UCSD-AML1 (cell line): ENCODE results near the gene MMADHC.

ENCODE experiments used
- DNase-seq: peaks from one replicate; lab custom pipeline; 2025; ENCODE audit not compliant: unreplicated experiment; lab: John Stamatoyannopoulos, UW

MMADHC gene

DNA sequence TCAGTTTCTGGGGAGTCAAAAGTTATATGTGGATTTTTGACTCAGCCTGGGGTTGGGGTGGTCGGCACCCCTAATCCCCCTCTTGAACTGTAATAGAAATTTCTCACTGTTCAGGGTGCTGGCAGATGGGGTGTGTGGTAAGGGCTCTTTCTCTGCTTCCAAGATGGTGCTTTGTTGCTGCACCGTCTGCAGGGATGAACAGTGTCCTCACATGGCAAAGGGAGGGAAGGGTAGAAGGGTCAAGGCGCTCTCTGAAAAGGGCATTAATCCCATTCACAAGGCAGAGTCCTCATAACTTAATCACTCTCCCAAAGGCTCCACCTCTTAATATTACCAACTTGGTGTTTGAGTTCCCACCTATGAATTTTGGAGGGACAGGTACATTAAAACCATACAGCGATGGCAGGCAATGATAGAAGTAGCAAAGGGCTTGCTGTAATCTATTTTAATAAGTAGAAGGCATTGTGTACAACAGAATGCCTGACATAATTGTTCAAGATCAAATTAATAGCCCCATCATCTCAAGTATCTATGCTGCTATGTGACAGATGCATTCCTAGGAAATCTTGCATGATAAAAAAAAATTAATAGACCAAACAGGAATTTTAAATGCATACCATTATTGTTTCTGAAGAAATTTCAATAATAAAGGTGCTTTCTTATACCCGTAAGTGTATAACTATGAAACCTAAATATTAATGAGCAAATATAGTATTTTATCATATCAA lies 28.1 kb downstream of the MMADHC start:
- DNase-seq, result no peak

DNA sequence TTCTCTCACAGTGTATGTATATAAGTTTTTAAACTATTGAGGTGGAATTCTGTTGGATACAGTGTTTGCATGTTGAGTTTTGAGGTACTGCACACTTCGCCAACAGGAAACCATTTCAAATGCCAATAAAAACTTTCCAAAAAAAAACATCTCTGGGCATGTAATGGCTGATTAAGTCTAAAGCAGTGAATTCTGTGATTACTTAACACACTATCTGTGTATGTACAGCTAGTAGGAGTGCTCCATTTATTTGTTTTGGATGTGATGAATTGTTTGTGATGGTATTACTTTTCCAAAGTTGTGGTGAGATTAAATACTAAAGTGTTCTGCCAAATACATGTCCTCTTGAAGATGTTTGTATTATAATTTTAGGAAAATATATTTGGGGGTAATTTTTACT lies 31.1 kb downstream of the MMADHC start:
- no peak for DNase-seq

DNA sequence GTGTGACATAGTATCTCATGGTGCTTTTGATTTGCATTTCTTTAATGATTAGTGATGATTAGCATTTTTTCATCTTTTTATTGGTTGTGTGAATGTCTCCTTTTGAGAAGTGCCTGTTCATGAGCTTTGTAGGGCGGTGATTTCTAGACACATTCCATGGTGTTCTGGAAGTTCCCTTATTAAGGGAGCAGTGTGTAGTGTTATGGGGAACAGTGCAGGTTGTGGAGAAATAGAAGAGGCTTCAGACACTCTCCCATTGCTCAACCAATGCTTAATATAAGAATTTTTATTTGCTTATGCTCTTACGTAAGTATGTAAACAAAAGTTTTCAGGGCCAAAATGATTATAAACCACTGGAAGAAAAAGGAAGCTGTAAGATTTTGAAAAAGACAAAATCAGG lies 34.7 kb downstream of the MMADHC start:
- DNase-seq, result no peak

DNA sequence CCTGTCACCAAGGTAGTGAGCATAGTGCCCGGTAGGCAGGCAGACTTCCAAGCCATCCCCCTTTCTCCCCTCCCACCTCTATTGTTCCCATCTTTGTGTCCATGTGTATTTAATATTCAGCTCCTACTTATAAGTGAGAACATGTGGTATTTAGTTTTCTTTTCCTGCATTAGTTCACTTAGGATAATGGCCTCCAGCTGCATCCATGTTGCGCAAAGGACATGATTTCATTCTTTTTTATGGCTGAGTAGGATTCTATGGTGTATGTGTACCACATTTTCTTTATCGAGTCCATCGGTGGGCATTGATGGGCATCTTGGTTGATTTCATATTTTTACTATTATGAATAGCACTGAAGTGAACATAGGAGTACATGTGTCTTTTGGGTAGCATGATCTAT lies 35.3 kb downstream of the MMADHC start:
- no peak for DNase-seq

DNA sequence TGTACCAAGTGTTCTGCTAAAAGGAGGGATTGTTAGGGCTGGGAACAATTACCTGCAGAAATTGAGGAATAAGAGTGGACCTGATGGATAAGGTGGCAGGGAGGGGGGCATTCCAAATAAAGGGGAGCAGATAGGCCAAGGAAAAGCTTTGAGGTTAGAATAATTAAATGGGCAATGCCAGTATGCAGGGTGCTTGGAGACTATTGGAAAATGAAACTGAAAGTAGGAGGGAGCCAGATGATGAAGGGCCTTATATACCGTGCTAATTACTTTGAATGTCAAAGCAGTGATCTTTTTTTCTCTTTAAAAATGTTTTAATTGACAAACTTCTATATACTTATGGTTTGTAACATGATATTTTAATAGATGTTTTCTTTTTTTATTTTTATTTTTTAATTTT lies 42.9 kb downstream of the MMADHC start:
- DNase-seq, result no peak

DNA sequence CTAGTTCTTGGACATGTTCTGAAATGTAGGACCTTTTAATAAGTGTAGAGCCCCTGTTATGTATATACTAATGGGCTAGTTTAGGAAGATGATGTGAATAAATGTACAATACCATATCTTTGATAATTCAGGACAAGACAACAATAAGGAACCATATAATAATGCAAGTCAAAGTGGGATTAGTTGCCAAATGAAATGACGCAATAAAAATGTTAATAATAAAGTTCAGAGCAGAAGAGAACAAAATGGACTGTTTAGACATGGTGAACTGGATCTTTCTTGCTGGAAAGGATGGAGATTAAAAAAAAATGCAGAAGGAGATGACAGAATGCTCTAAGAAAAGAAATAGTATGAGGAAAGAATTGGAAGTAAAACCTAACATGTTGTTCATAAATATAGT lies 43.7 kb downstream of the MMADHC start:
- no peak for DNase-seq

DNA sequence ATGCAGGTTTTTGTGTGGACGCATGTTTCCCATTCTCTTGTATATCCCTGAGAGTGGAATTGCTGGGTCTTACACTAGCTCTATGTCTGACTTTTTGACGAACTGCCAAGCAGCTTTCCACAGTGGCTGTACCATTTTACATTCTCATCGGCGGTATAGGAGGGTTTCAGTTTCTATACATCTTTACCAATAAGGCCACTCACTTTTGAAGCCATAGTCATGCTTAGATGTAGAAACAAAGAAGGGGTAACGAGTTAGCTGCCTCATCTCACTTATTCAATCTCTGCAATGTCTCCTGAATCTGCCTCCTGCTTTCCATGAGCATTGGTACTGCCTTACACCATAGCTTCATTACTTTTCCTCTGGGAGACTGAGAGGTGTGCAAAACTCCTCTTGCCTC lies 47.4 kb downstream of the MMADHC start:
- no peak for DNase-seq

DNA sequence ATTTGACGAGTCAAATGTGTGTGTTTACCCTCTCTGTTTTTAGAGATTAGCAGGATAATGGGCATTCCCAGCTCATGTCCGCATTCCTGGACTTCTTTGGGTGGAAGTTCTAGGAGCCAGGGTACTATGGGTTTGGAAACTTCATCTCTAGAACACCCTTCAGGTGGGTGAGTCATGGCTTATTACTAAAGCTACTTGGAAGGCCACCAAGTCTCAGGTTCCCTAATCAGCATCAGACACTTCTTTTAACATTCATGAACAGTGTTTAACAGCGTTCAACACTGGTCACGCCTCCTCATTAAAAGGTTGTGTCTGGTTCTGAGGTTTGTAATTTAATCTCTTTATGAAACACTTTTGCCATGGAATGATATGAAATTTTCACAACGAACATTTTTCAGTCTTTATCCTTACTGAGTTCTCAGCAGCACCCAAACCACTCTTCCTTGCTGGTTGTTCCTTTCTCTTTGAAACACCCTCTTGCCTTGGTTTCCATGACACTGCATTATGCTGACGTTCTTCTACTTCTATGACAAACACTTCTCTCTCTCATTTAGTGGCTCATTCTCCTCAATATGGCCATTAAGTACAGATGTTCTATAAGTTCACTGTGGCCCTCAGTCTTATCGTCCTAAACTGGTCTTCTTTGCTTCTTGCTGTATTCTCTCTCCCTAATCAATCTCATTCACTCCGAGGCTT lies 49.3 kb downstream of the MMADHC start:
- no peak for DNase-seq

DNA sequence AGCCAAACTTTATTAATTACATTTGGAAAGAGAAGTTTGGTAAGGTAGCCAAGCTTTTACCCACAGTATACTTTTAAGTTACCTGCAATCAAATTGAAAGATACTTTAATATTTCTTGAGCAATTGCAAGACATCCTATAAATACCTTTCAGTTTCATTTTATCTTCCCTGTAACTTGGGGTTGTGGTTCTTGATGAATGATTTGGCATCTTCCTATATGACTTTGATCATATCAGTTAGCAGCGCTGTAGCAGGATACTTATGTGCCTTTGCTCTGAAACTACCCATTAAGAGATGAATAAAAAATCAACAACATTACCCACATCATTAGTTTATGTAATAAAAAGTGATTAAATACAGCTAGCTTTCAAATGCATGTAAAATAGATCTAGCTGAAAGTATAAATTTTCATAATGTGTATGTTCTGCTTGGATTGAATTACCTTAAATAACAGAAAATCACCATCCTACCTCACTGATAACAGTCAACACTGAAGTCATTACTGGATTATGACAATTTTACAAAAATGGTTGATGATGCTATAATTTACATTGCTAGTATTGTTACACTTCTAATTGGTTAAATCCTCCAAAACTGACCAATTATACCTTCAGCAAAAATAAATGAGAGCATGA lies 50.4 kb downstream of the MMADHC start:
- DNase-seq, result no peak

DNA sequence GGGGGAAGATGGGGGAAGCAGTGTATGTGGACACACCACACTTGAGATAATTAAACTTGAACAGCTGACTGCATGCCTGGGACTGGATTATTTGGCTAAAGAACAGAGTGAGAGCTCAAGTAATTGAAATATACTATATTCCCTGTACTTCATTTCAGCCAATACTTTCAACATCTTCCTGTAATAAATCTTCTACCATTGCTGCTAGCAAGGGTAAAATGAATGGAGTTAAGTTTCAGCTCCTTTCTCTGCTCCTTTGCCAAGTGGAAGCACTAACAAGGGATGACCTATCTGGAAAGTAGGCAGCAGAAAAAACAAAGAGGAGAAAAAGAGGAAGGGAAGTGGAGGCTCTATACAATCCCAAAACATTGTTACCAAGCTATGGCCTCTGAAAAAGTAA lies 50.9 kb downstream of the MMADHC start:
- DNase-seq, result no peak

DNA sequence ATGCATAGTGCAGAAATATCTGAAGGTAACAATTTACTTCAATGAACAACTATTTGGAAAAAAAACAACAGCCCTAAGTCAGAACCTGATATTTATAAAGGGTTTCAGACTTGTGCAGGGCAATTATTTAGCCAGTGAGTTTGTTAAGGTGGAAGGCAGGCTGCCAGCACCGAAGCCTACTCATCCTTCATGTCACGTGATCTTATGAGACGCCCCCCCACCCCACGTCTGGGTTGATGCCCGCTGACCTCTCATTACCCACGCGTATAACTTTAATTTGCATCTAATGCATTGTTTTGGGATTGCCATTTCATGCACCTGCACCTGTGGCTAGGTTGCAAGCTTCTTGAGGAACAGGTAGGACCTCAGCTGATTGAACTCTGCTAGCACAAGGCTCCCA lies 52.9 kb downstream of the MMADHC start:
- DNase-seq, result no peak

DNA sequence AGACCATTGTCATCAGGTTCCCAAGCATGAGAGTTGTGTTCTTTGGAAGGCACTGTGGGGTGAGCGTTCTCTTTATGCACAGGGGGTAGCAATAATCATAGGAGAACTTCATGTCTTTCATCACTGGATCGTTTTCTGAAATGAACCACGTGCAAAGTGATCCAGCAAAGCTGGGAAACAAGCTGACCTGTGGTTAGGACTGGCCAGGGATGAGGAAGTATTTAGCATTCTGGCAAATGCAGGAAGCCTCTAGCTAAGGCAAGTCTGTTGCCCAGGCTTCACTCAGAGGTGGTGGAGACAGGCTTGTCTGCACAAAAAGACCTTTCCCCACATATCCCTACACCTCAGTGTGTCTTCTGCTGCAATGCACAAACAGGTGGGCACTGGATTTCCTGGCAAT lies 58.6 kb downstream of the MMADHC start:
- DNase-seq, result no peak

DNA sequence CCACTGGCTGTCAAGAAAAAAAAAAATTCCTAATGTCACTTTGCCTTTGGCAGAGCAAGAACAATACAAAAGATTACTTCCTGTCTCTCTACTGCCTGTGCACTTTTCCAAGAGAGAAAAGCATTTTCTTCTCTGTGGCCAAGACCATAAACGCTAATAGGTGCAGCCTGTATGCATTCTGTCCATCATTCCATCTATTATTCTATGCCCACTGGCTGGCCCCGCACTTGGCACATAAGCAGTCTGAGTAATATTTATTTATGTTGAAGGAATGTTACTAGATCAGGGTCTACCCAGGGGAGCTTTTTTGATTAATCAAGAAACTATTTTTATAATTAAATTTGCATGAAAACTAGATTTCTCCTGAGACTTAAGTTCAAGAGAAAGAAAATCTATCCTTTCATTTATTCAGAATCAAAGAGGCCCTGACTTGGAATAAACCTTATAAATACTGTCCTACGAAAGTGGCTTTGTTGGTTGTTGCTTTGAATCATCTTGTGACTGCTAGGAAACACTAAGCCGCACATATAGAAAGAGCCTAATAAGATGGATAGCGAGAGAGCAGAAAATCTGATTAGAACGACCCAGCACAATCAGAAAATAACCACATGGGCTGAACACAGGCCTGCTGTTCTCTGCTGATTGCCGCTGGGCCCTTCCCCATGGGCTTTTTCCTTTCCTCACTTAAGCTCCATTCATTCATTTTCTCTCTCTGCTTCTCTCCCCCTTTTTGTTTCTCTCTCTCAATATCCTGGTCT lies 59.4 kb downstream of the MMADHC start:
- DNase-seq, result no peak

DNA sequence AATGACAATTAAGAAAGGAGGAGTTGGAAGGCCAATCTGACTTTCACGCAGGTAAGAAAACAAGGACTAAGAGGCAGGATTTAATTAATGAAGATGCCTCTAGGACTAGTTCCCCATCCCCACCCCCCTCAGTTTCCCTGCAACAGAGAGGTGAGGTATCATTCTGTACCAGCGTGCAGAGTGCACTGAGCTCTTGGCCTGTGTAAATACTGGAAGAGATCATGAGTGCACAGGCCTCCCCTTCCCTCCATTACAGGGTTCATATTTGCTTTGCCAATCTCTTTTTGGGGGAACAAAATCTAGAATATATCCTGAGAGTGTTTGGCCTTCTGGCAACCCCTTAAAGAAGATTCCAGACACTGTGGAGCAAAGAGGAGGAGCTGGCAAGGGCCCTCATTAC lies 60.9 kb downstream of the MMADHC start:
- no peak for DNase-seq

DNA sequence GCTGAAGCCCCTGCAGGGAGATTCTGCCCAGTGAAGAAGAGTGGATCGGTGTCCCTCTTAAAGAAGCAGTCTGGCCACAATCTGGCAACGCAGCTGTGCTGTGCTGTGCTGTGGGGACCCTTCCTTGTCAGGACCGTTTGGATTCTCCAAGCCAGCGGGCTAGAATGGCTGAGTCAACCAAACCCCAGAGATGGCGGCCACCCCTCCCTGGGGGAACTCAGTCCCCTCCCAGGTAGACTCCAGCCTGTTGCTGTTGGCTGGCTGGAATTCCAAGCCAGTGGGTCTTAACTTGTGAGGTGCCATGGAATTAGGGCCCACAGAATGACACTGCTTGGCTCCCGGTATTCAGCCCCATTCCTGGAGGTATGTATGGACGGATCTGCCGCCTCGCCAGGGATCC lies 62.3 kb downstream of the MMADHC start:
- no peak for DNase-seq
